Endothelial cell of umbilical vein (primary cell): ENCODE measurements around the gene PPP1R3D. TPM values are rescaled to one million over a fixed set of nuclear protein-coding genes. Genes with fewer than 3 reads are reported as not detected.
A peak's percentile ranks its signal among the peaks of the same experiment; 100 is the strongest.

Experiments used
- Bru-seq: library from RNA; stranded (reverse); fragments of 400-500 nt; gene quantifications from one replicate; lab custom pipeline; 2021; lab: Mats Ljungman, UMichigan
- BruChase-seq, 2 experiments: library from RNA; stranded (reverse); fragments of 400-500 nt; gene quantifications; one replicate each; lab custom pipeline; 2021; lab: Mats Ljungman, UMichigan
- BruUV-seq: library from RNA; stranded (reverse); fragments of 400-500 nt; replicated peaks from 2 replicates; lab custom pipeline; 2021; lab: Mats Ljungman, UMichigan
- CTCF ChIA-PET: fragments of 300-600, 350-600 bp; sonication (Branson Sonifier 250); formaldehyde crosslinking; loops from one replicate; lab custom pipeline; 2021; ENCODE audit warnings: antibody characterized with exemption, inconsistent platforms; lab: Charles Lee
- POLR2A ChIA-PET: fragments of 300-600, 350-600 bp; sonication (Branson Sonifier 250); formaldehyde crosslinking; loops from one replicate; lab custom pipeline; 2021; ENCODE audit warnings: antibody characterized with exemption, inconsistent platforms; lab: Charles Lee
- DNase-seq: peaks from one replicate; pipeline ENCODE4 v3.0.0-alpha.2; 2011; ENCODE audit warnings: low read depth, low spot score
- FAIRE-seq: peaks from 2 replicates; lab custom pipeline; 2011; peaks lifted over from hg19 to GRCh38; lab: Jason Lieb, UNC
- H2AFZ ChIP-seq: 2 replicates; pipeline ENCODE4 v1.6.0; 2012; ENCODE audit warnings: low read depth, low read length, control low read depth, inconsistent platforms
- H3K27ac ChIP-seq: 2 replicates; pipeline ENCODE4 v1.5.1; 2011; ENCODE audit warnings: low read depth, mild to moderate bottlenecking, control low read depth, low read length, moderate library complexity; ENCODE audit not compliant: insufficient read depth
- H3K27me3 ChIP-seq, 2 experiments: 2 replicates each; pipeline versions ENCODE4 v1.6.0 to v1.6.1; 2011; ENCODE audit warnings: low read length in 2 of 2, mixed read lengths in 1 of 2; ENCODE audit not compliant: control insufficient read depth in 2 of 2, insufficient read depth in 2 of 2
- H3K36me3 ChIP-seq, 2 experiments: 2 replicates in 1 of 2; 3 replicates in 1 of 2; pipeline ENCODE4 v1.5.1; 2011; ENCODE audit warnings: low read length in 2 of 2, mild to moderate bottlenecking in 1 of 2, moderate library complexity in 1 of 2; ENCODE audit not compliant: control insufficient read depth in 2 of 2, insufficient read depth in 2 of 2; ENCODE audit errors: extremely low read depth in 1 of 2
- H3K4me1 ChIP-seq: 3 replicates; pipeline ENCODE4 v1.5.1; 2011; ENCODE audit warnings: mild to moderate bottlenecking, low read length; ENCODE audit not compliant: control insufficient read depth, insufficient read depth; ENCODE audit errors: extremely low read depth
- H3K4me2 ChIP-seq: 2 replicates; pipeline ENCODE4 v1.6.1; 2011; ENCODE audit warnings: low read length, control low read depth, mixed read lengths; ENCODE audit not compliant: insufficient read depth
- H3K4me3 ChIP-seq, 3 experiments: fragments of 200-600 bp in 1 of 3; sonication (generic), shearing (Covaris generic) in 1 of 3; replicated peaks in 1 of 3; 2 replicates each; pipeline ENCODE4 v1.5.1; 2011 to 2016; ENCODE audit warnings: control low read depth in 3 of 3, low read length in 3 of 3, mild to moderate bottlenecking in 2 of 3, inconsistent platforms in 1 of 3, low read depth in 1 of 3, moderate library complexity in 1 of 3; ENCODE audit not compliant: insufficient read depth in 1 of 3
- H3K79me2 ChIP-seq: 2 replicates; pipeline ENCODE4 v1.6.0; 2012; ENCODE audit warnings: low read length, inconsistent platforms; ENCODE audit not compliant: control insufficient read depth, insufficient read depth
- H3K9ac ChIP-seq: replicated peaks from 2 replicates; pipeline ENCODE3; 2011; ENCODE audit warnings: low read length, control low read depth; ENCODE audit not compliant: insufficient read depth; ENCODE audit errors: extremely low read depth
- H3K9me1 ChIP-seq: replicated peaks from 3 replicates; pipeline ENCODE4 v1.6.0; 2011; ENCODE audit warnings: mild to moderate bottlenecking, low read length; ENCODE audit not compliant: control insufficient read depth, insufficient read depth; ENCODE audit errors: extremely low read depth
- H3K9me3 ChIP-seq: replicated peaks from 2 replicates; pipeline ENCODE4 v1.5.1; 2012; ENCODE audit warnings: low read length, inconsistent platforms; ENCODE audit not compliant: control insufficient read depth, insufficient read depth
- H4K20me1 ChIP-seq: replicated peaks from 2 replicates; pipeline ENCODE3; 2011; ENCODE audit warnings: mild to moderate bottlenecking, low read length; ENCODE audit not compliant: control insufficient read depth, insufficient read depth; ENCODE audit errors: extremely low read depth
- CTCF ChIP-seq, 2 donors: IDR thresholded peaks; 1 replicate in 1 of 2; 2 replicates in 1 of 2; pipeline ENCODE4 v1.5.1; 2011; ENCODE audit warnings: low read length in 2 of 2, mild to moderate bottlenecking in 2 of 2, moderate library complexity in 2 of 2, control low read depth in 1 of 2, inconsistent platforms in 1 of 2, low read depth in 1 of 2; ENCODE audit not compliant: insufficient read depth in 1 of 2; ENCODE audit errors: extremely low read depth in 1 of 2
- EZH2 ChIP-seq: IDR thresholded peaks from 2 replicates; pipeline ENCODE4 v1.6.1; 2012; ENCODE audit warnings: borderline replicate concordance, low read depth, mild to moderate bottlenecking, moderate library complexity, low read length, inconsistent platforms; ENCODE audit not compliant: severe bottlenecking
- FOS ChIP-seq: IDR thresholded peaks from 2 replicates; pipeline ENCODE4 v1.6.1; 2011; ENCODE audit warnings: mild to moderate bottlenecking, low read length, moderate library complexity, borderline replicate concordance; ENCODE audit not compliant: insufficient read depth
- GATA2 ChIP-seq: IDR thresholded peaks from 2 replicates; pipeline ENCODE4 v1.7.0; 2011; ENCODE audit warnings: low read depth, mild to moderate bottlenecking, moderate library complexity, mixed read lengths, low read length; ENCODE audit not compliant: insufficient read length, insufficient read depth
- JUN ChIP-seq: IDR thresholded peaks from 2 replicates; pipeline ENCODE4 v1.6.1; 2011; ENCODE audit warnings: borderline replicate concordance, low read depth; ENCODE audit not compliant: insufficient read length, insufficient read depth
- MAX ChIP-seq: IDR thresholded peaks from 2 replicates; pipeline ENCODE4 v1.6.1; 2011; ENCODE audit not compliant: insufficient read depth, insufficient read length
- MYC ChIP-seq: IDR thresholded peaks from one replicate; pipeline ENCODE4 v1.6.1; 2011; ENCODE audit warnings: mild to moderate bottlenecking, low read depth, low read length
- POLR2A ChIP-seq: IDR thresholded peaks from 2 replicates; pipeline ENCODE4 v1.6.1; 2012; ENCODE audit warnings: low read depth, mild to moderate bottlenecking, control low read depth, low read length
- POLR2AphosphoS5 ChIP-seq: IDR thresholded peaks from 2 replicates; pipeline ENCODE4 v1.6.1; 2012; ENCODE audit warnings: low read depth, mild to moderate bottlenecking, control low read depth, low read length, moderate library complexity; ENCODE audit not compliant: insufficient read depth
- dilution Hi-C: fragments of 300-500 bp; cut with MboI; formaldehyde crosslinking; loops from one replicate; pipeline ENCODE4 v1.15.0; 2019; ENCODE audit warnings: low sequenced_read_pairs; ENCODE audit not compliant: extremely low pct_ligation_motif_present
- intact Hi-C: fragments of 100-400 bp; cut with micrococcal nuclease; formaldehyde crosslinking; loops from one replicate; pipeline ENCODE4 v1.10.0; 2022
- long read RNA-seq: library from polyadenylated mRNA; stranded (forward); transcript quantifications from one replicate; pipeline ENCODE4 v2.0.0, GENCODE V29; 2021
- polyA minus RNA-seq, 3 experiments: library from RNA; depleted of rRNA, polyadenylated mRNA; stranded (reverse); fragments of >200 nt; gene quantifications; 1 replicate in 1 of 3; 2 replicates in 2 of 3; pipeline ENCODE4 v1.2.3, GENCODE V29; 2011
- polyA plus RNA-seq, 4 experiments: library from polyadenylated mRNA; depleted of rRNA in 3 of 4; stranded (reverse) in 3 of 4; unstranded in 1 of 4; fragments of >200 nt; gene quantifications; 2 replicates each; pipeline versions ENCODE4 v1.2.1 to v1.2.3, GENCODE V29; 2011 to 2012; ENCODE audit warnings: missing spikeins in 1 of 4
- total RNA-seq: library from RNA; stranded (reverse); gene quantifications from 2 replicates; pipeline ENCODE4 v1.2.3, GENCODE V29; 2021

The PPP1R3D gene
- total RNA-seq, result 4.9 and 5.2 TPM in 2 replicates
- polyA plus RNA-seq, result 1.7 and 2.3 TPM in 2 replicates
- polyA plus RNA-seq (2011; cell fraction: cytosol; rRNA removed), result 1.2 and 1.4 TPM in 2 replicates
- polyA plus RNA-seq (2011; cell fraction: nucleus; rRNA removed), result 1.1 and 1.3 TPM in 2 replicates
- 3.3 and 3.6 TPM in 2 replicates for polyA plus RNA-seq (2012)
- 3.5 and 3.8 TPM in 2 replicates for polyA minus RNA-seq
- polyA minus RNA-seq (2011; cell fraction: cytosol; rRNA and poly(A)+ RNA removed), result 2.2 TPM
- 2.9 and 4.0 TPM in 2 replicates for polyA minus RNA-seq (2011; cell fraction: nucleus; rRNA and poly(A)+ RNA removed)
- Bru-seq, nascent RNA, result percentile 64 among the genes with signal in this experiment
- percentile 54 among the genes with signal in this experiment for BruChase-seq, experiment 1, labeled RNA remaining after a 6-hour chase
- percentile 79 among the genes with signal in this experiment for BruChase-seq, experiment 2, labeled RNA remaining after a 2-hour chase
- long read RNA-seq, transcript PPP1R3D-201 (1 exons, 3,630 nt), result major isoform, 7 of 7 reads
- long read RNA-seq, partial matches to known transcripts, result 0 of 7 reads
- long read RNA-seq, other reads (novel, unspliced or antisense), result 0 of 7 reads

- CTCF ChIA-PET, result interaction anchor here (1.0 to 2.0 kb wide), 8 partner anchors 9 to 1956 kb away, joined by 3 to 9 read pairs (median 4); no protein-coding TSS in a partner anchor
- Histone ChIP-seq H3K27ac (peak within 1 kb of the TSS; percentile 90), H3K4me1 (peaks cover 13% of the 10 kb centered on the region), H3K9ac (peak within 1 kb of the TSS; percentile 91), H3K4me3 (peak within 1 kb of the TSS; percentile 60 to 87 (median 85)), H2AFZ (peak within 1 kb of the TSS; percentile 98), H3K9me3 (no peaks in the 10 kb centered on the region), H3K36me3 (peaks cover 5 to 8% of the 10 kb centered on the region in 2 experiments), H3K9me1 (no peaks in the 10 kb centered on the region), H3K4me2 (peak within 1 kb of the TSS; percentile 84), H3K79me2 (peaks cover 6% of the 10 kb centered on the region), H4K20me1 (no peaks in the 10 kb centered on the region), H3K27me3 (no peaks in the 10 kb centered on the region)
- no TSS peak for BruUV-seq
- DNase-seq, result peak; percentile 97
- dilution Hi-C loops, result no loop called here
- intact Hi-C loops, result loop anchor here (10.0 kb wide), 1 partner anchor 926 kb away; the partner anchor contains the start of gene TUBB1
- POLR2A ChIA-PET, result interaction anchor here (0.6 kb wide), 1 partner anchor 1291 kb away, joined by 3 read pairs; no protein-coding TSS in a partner anchor
- peak; percentile 97 for FAIRE-seq
- TF ChIP-seq POLR2A, result peak; percentile 77
- TF ChIP-seq CTCF (IDR thresholded peaks at IDR 0.05; ENCODE audit: extremely low read depth in 1 of 2, insufficient read depth in 1 of 2, low read depth in 1 of 2, low read length in 2 of 2), result peak; percentile 4 to 6
- no peak for TF ChIP-seq EZH2
- no peak for TF ChIP-seq GATA2
- TF ChIP-seq JUN, result no peak
- TF ChIP-seq POLR2AphosphoS5, result peak; percentile 11
- TF ChIP-seq FOS, result no peak
- TF ChIP-seq MYC, result peak; percentile 58
- peak; percentile 74 for TF ChIP-seq MAX
Measured at GRCh38 chr20:59940129-59940955, at the start of gene PPP1R3D, which contains the start of gene FAM217B. Gene PPP1R3D (minus strand): TSS chr20:59940305. CDS start chr20:59939931, 374 bp downstream. Gene FAM217B (plus strand): TSS chr20:59940389. CDS start chr20:59943944, 3,555 bp downstream.
